Gastrocnemius medialis (tissue), 4 donors: ENCODE data around the gene RPS15.
"Not testable (repeated sequence)": the region's sequence is repeated elsewhere in the genome, so short reads cannot be mapped to it uniquely, and the experiment has no call there.

Source experiments
- CTCF ChIP-seq, 5 experiments: fragments of 450-650 bp in 3 of 5; fragments of 200-600 bp in 2 of 5; sonication (generic) in 2 of 5; IDR thresholded peaks in 4 of 5; conservative IDR thresholded peaks in 1 of 5; 1 replicate in 4 of 5; 2 replicates in 1 of 5; pipeline ENCODE4 v1.5.1; 2016 to 2019; ENCODE audit warnings: antibody characterized with exemption in 5 of 5, mild to moderate bottlenecking in 3 of 5, moderate library complexity in 3 of 5
- POLR2A ChIP-seq, 2 donors: fragments of 450-650 bp; IDR thresholded peaks; one replicate each; pipeline ENCODE4 v1.6.1; 2017; ENCODE audit warnings: antibody characterized with exemption in 2 of 2, mild to moderate bottlenecking in 2 of 2, moderate library complexity in 2 of 2

GRCh38 chr19:1420085-1420484, 18.1 kb upstream of the RPS15 start:
- not testable (repeated sequence) for TF ChIP-seq CTCF (IDR thresholded peaks at IDR 0.05 in 4 of 5, conservative IDR thresholded peaks at IDR 0.05 in 1 of 5); POLR2A (IDR thresholded peaks at IDR 0.05)
